SK-N-SH treated with all-trans-retinoic acid at 6 μM for 48 hours (cell line): ENCODE data around the gene CHST11.
"Not testable (repeated sequence)": the region's sequence is repeated elsewhere in the genome, so short reads cannot be mapped to it uniquely, and the experiment has no call there.

ENCODE experiments used
- ATAC-seq: fragments of 200-7000 bp; cut with Tn5 transposase; 3 replicates; pipeline ENCODE4 v1.9.1; 2020; ENCODE audit warnings: mild to moderate bottlenecking, moderate library complexity
- ARNTL ChIP-seq: fragments of 450-650 bp; formaldehyde crosslinking; IDR thresholded peaks from 2 replicates; pipeline ENCODE4 v1.5.0; 2020; ENCODE audit warnings: low read depth, mild to moderate bottlenecking, moderate library complexity, borderline replicate concordance
- BACH2 ChIP-seq: fragments of 250-450 bp; sonication (Bioruptor Pico); IDR thresholded peaks from 2 replicates; pipeline ENCODE4 v1.9.0; 2021; ENCODE audit warnings: mild to moderate bottlenecking, borderline replicate concordance
- CREB5 ChIP-seq: fragments of 250-450 bp; sonication (Bioruptor Pico); IDR thresholded peaks from 2 replicates; pipeline ENCODE4 v1.5.1; 2020; ENCODE audit warnings: low read depth, mild to moderate bottlenecking, moderate library complexity
- CSDC2 ChIP-seq: fragments of 250-450 bp; sonication (Bioruptor Pico); IDR thresholded peaks from 2 replicates; pipeline ENCODE4 v1.5.0; 2020; ENCODE audit warnings: mild to moderate bottlenecking, moderate library complexity
- ESRRG ChIP-seq: fragments of 250-450 bp; sonication (Bioruptor Pico); IDR thresholded peaks from 2 replicates; pipeline ENCODE4 v1.6.1; 2021; ENCODE audit warnings: mild to moderate bottlenecking
- GLIS3 ChIP-seq: fragments of 250-450 bp; sonication (Bioruptor Pico); IDR thresholded peaks from 2 replicates; pipeline ENCODE4 v1.5.0; 2020; ENCODE audit warnings: mild to moderate bottlenecking, moderate library complexity
- ISL1 ChIP-seq: fragments of 250-450 bp; sonication (Bioruptor Pico); IDR thresholded peaks from 2 replicates; pipeline ENCODE4 v2.1.2; 2022; ENCODE audit warnings: mild to moderate bottlenecking, moderate library complexity
- PATZ1 ChIP-seq: fragments of 250-450 bp; sonication (Bioruptor Pico); IDR thresholded peaks from 2 replicates; pipeline ENCODE4 v1.8.0; 2020; ENCODE audit warnings: mild to moderate bottlenecking, moderate library complexity, borderline replicate concordance
- PPARA ChIP-seq: fragments of 250-450 bp; sonication (Bioruptor Pico); IDR thresholded peaks from 2 replicates; pipeline ENCODE4 v1.5.0; 2020; ENCODE audit warnings: mild to moderate bottlenecking, borderline replicate concordance
- RARB ChIP-seq: fragments of 250-450 bp; sonication (Bioruptor Pico); IDR thresholded peaks from 2 replicates; pipeline ENCODE4 v1.8.0; 2021; ENCODE audit warnings: mild to moderate bottlenecking, moderate library complexity
- TCF4 ChIP-seq: fragments of 250-450 bp; sonication (Bioruptor Pico); IDR thresholded peaks from 2 replicates; pipeline ENCODE4 v1.8.0; 2021; ENCODE audit warnings: mild to moderate bottlenecking, moderate library complexity, borderline replicate concordance
- TOX ChIP-seq: fragments of 250-450 bp; sonication (Bioruptor Pico); IDR thresholded peaks from 2 replicates; pipeline ENCODE4 v1.8.0; 2021; ENCODE audit warnings: mild to moderate bottlenecking, moderate library complexity, borderline replicate concordance
- TSHZ2 ChIP-seq: fragments of 250-450 bp; sonication (Bioruptor Pico); IDR thresholded peaks from 2 replicates; pipeline ENCODE4 v1.5.0; 2020; ENCODE audit warnings: mild to moderate bottlenecking, moderate library complexity
- ZC3H10 ChIP-seq: fragments of 250-450 bp; sonication (Bioruptor Pico); IDR thresholded peaks from 2 replicates; pipeline ENCODE4 v1.5.1; 2021; ENCODE audit warnings: mild to moderate bottlenecking, moderate library complexity
- ZFP3 ChIP-seq: fragments of 250-450 bp; sonication (Bioruptor Pico); IDR thresholded peaks from 2 replicates; pipeline ENCODE4 v1.5.0; 2020; ENCODE audit warnings: mild to moderate bottlenecking, moderate library complexity
- ZFP30 ChIP-seq: fragments of 450-650 bp; formaldehyde crosslinking; IDR thresholded peaks from 2 replicates; pipeline ENCODE4 v1.5.0; 2022; ENCODE audit warnings: mild to moderate bottlenecking, moderate library complexity
- ZNF70 ChIP-seq: fragments of 450-650 bp; formaldehyde crosslinking; IDR thresholded peaks from 2 replicates; pipeline ENCODE4 v1.5.0; 2020; ENCODE audit warnings: mild to moderate bottlenecking, moderate library complexity
- TF ChIP-seq, protein P1 (sequence below): fragments of 250-450 bp; sonication (Bioruptor Pico); IDR thresholded peaks from 2 replicates; pipeline ENCODE4 v1.8.0; 2021; ENCODE audit warnings: low read depth, mild to moderate bottlenecking, moderate library complexity, borderline replicate concordance
- TF ChIP-seq, protein P2 (sequence below): fragments of 250-450 bp; sonication (Bioruptor Pico); IDR thresholded peaks from 2 replicates; pipeline ENCODE4 v1.5.1; 2021; ENCODE audit warnings: mild to moderate bottlenecking, moderate library complexity

CHST11 gene

DNA sequence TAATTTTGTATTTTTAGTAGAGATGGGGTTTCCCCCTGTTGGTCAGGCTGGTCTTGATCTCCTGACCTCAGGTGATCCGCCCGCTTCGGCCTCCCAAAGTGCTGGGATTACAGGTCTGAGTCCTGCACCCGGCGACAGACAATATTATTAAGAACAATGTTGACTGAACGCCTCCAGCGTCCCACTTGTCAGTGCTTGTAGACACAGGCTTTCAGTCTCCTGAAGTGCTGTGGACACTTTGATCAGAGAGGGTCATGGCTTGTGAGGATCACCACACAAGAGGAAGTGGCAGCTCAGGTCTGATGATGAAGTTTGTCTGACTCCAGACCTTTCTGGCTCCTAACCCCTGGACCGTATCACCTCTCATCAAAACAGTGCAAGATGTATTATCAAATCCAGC is 114.6 kb downstream of the CHST11 start:
- ATAC-seq = no peak
- TF ChIP-seq PATZ1 (CRISPR knock-in tag) (no peak), ZFP30 (CRISPR knock-in tag) (no peak), CREB5 (CRISPR knock-in tag) (no peak), CSDC2 (CRISPR knock-in tag) (no peak), TCF4 (CRISPR knock-in tag) (no peak), ZNF70 (CRISPR knock-in tag) (no peak), GLIS3 (CRISPR knock-in tag) (no peak), ZC3H10 (CRISPR knock-in tag) (no peak), ARNTL (CRISPR knock-in tag) (no peak), PPARA (CRISPR knock-in tag) (no peak), BACH2 (CRISPR knock-in tag) (no peak), ISL1 (CRISPR knock-in tag) (no peak), ESRRG (CRISPR knock-in tag) (no peak), TOX (CRISPR knock-in tag) (no peak)
- TF ChIP-seq, protein P1, sequence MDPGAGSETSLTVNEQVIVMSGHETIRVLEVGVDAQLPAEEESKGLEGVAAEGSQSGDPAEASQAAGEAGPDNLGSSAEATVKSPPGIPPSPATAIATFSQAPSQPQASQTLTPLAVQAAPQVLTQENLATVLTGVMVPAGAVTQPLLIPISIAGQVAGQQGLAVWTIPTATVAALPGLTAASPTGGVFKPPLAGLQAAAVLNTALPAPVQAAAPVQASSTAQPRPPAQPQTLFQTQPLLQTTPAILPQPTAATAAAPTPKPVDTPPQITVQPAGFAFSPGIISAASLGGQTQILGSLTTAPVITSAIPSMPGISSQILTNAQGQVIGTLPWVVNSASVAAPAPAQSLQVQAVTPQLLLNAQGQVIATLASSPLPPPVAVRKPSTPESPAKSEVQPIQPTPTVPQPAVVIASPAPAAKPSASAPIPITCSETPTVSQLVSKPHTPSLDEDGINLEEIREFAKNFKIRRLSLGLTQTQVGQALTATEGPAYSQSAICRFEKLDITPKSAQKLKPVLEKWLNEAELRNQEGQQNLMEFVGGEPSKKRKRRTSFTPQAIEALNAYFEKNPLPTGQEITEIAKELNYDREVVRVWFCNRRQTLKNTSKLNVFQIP (CRISPR knock-in tag) = no peak

GRCh38 chr12:104574353-104574752 is 117.6 kb downstream of the CHST11 start:
- ATAC-seq = not testable (repeated sequence)

GRCh38 chr12:104574758-104575157 is 118.0 kb downstream of the CHST11 start:
- not testable (repeated sequence) for ATAC-seq

- ATAC-seq = no peak
- TF ChIP-seq ZFP3 (CRISPR knock-in tag) = no peak
- TF ChIP-seq ISL1 (CRISPR knock-in tag) = no peak
These were observed 118.9 kb downstream of the CHST11 start for GRCh38 chr12:104575442-104576186.

GRCh38 chr12:104576187-104576778 is 119.5 kb downstream of the CHST11 start:
- no peak for ATAC-seq
- TF ChIP-seq ZFP3 (CRISPR knock-in tag) (no peak), RARB (CRISPR knock-in tag) (no peak), TSHZ2 (CRISPR knock-in tag) (no peak), PATZ1 (CRISPR knock-in tag) (no peak)
- TF ChIP-seq, protein P2, sequence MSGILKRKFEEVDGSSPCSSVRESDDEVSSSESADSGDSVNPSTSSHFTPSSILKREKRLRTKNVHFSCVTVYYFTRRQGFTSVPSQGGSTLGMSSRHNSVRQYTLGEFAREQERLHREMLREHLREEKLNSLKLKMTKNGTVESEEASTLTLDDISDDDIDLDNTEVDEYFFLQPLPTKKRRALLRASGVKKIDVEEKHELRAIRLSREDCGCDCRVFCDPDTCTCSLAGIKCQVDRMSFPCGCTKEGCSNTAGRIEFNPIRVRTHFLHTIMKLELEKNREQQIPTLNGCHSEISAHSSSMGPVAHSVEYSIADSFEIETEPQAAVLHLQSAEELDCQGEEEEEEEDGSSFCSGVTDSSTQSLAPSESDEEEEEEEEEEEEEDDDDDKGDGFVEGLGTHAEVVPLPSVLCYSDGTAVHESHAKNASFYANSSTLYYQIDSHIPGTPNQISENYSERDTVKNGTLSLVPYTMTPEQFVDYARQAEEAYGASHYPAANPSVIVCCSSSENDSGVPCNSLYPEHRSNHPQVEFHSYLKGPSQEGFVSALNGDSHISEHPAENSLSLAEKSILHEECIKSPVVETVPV (CRISPR knock-in tag) = no peak
